GM19239 (cell line): Measurements from ENCODE around the gene TSSK2.

ENCODE experiments used
- DNase-seq: peaks from one replicate; pipeline ENCODE4 v3.0.0; 2011; ENCODE audit warnings: low spot score; ENCODE audit not compliant: insufficient read length
- FAIRE-seq: peaks from 2 replicates; lab custom pipeline; 2011; peaks lifted over from hg19 to GRCh38; lab: Jason Lieb, UNC

The TSSK2 gene

DNA sequence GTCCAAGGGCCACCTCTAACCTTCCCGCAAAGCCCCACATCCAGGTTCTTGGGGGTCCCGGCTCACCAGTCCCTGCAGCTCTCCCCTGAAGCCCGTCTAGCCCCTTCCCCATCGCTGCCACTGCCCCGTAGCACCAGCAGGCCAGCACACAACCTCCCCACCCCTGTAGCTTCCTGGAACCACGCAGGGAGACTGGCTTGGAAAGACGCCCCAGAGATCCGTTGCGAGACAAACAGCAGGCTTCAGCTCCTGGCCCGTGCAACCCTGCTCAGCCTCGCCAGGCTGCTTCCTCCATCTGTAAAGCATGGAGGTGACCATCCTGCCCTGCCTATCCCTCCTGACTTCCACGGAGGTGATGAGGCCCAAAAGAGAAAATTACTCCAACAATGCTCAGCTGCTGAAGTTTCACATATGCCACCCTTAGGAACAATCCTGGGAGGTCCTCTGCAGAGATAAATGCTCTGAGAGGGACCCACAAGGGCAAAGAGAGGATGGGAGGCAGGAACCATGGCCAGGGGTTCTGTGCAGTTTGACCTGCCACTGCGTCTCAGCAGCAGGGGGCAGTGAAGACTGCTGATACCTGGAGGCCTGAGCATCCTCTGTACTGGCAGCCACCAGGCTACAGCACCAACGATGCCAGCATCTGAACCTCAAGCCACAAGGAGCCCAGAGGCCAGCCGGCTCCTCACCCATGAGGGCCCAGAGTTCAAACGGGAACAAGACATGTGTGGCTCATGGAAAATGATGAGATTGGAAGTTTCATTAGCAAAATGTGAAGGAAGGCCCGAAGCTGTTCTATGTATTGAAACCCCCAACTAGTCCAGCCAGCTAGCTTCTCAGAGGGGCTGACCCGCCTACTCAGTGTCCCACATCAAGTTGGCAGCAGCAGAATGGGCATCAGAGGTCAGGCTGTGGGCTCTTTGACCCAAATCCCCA lies 25.0 kb upstream of the TSSK2 start:
- DNase-seq (no peak), FAIRE-seq (no peak)

DNA sequence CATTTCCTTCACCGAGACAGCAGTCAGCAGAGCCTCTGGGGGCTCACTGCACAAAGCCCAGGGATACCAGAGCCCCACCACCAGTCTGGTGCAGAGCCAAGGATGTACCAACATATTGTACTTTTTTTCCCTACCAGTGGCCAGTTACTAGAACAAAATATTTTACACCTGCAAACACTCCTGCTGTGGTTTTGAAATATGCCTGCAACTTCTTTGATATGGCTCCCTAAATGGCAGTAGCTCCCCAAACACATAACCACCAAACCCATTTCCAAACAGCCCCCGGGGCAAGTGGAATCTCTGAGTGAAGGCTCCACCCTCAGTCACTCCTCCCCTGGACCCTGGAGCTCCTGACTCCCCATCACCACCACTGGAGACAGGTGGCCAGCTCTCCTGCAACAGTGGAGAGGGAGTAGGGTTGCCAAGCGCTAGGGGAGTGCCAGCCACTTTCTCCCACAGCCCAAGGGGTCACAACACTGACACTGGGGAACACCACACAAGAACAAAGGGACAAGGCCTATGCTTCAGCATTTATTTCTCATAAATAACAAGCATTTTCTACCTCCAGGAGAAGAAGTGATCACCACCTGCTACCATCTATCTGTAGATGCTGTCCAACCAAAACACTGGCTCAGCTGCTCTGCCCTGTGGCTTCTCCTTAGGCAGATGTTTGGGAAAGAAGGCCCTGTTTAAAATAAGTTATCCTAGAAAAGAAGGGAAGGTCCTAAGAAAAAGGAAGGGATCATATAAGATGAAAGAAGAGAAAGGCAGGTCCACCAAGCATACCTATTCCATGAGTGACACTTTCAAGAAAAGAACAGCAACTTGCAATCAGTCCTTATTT lies 24.0 kb upstream of the TSSK2 start:
- DNase-seq (no peak), FAIRE-seq (no peak)

DNA sequence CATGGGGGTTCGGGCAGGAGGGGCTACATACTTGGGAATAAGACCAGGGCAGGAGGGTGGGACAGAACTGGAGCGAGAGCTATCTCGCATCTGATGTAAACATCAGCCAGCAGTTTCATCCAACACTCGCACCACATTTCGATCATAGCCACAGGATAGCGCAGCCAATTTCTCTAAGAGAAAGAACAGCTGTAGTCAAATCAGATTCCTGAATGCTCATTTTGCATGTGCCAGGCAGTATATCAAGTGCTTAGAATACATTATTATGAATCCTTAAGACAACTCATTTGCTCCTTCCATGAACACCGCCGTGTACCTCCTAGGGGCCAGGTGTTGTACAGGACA lies 23.4 kb upstream of the TSSK2 start:
- FAIRE-seq = no peak

DNA sequence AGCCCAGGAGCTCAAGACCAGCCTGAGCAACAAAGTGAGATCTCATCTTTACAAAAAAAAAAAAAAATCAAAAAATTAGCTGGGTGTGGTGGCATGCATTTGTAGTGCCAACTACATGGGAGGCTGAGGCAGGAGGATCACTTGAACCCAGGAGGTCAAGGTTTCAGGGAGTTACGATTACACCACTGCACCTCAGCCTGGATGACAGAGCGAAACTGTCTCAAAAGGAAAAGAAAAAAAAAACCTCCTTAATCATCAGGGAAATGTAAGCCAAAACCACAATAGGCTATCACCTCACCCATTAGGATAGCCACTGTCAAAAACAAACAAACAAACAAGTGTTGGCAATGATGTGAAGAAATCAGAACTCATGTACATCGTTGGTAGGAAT lies 22.3 kb upstream of the TSSK2 start:
- FAIRE-seq (no peak), DNase-seq (no peak)

More for the DNA sequence above, 23.4 kb upstream of the TSSK2 start:
- DNase-seq = no peak

DNA sequence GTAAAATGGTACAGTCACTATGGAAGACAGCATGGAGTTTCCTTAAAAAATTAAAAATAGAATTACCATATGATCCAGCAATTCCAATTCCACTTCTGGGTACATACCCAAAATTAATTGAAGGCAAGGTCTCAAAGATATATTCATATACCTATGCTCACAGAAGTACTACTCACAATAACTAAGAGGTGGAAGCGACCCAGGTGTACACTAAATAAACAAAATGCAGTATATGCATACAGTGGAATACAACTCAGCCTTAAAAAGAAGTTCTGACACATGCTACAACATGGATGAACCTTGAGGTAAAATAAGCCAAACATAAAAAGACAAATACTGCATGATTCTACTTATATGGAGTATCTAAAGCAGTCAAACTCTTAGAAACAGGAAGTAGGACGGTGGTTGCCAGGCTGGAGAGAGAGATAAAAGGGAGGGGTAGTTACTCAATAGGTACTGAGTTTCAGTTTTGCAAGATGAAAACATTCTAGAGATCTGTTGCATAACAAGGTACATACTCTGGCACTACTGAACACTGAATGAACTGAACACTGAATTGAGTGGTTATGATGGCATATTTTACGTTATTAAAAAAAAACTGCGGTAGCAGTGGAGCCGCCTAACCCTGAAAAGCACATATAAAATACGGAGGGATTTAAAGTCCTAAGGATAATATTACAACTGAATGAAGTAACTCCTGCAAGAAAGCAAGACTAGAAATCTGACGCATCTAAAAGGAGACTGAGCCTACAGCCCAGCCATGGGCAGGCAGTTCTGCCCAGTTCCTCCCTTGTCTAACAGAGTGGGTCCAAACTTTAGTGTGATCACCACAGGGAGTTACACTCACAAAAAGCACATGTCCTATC lies 21.7 kb upstream of the TSSK2 start:
- peak; percentile 52 for DNase-seq
- FAIRE-seq = peak; percentile 73

DNA sequence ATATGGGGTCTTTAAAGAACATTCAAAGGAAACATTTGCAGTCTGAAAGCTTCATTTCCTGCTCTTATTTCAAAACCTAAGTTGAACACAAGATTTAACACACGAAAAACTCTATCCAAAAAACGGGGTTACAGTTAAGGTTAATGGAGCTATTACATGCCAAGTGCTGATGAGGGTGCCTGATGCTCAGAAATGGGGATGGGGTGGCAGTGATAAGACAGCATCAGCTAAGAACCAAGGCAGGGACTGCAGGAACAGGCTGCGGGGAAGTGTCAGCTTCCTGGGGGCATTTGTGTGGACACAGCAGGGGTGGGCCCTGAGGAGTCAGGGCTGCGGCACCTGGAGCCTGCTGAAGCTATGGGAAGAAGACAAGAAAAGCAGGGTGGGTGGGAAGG lies 21.0 kb upstream of the TSSK2 start:
- no peak for DNase-seq

DNA sequence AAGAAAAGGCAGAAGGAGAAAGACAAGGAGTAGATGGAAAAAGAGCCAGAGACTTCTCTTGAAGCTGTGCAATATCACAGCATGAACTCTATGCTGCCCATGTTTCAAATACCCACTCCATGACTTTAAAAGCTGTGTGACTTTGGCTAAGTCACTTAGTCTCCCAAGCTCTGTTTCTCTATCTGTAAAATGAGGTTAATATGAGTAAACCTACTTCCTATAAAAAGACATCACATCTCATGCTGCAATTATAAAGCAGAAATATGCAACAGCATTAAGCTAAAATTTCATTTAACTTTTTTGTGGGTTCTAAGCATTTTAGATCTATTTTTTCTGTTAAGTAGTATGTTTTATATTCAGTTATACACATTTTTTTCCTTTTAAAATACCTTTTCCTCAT lies 20.5 kb upstream of the TSSK2 start:
- DNase-seq (no peak), FAIRE-seq (no peak)

More for the DNA sequence above, 21.0 kb upstream of the TSSK2 start:
- no peak for FAIRE-seq

DNA sequence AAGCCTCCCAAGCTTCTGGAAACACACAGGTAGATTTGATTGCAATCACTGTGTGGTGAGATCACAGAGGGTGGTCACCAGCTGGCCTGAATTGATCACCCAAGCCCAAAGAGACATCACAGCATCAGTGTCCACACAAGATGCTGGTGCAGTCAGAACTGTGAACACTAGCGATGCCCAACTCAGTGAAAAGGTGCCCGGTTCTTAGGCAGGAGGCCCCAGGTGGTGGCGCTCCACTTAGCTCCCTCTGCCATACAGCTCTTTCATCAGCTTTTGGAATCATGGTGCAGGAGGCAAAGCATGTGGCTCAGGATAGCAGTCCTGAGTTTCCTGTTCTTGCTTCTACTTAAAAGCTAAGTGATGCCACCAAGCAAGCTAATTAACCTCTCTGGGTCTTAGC lies 20.0 kb upstream of the TSSK2 start:
- DNase-seq = no peak
- FAIRE-seq = no peak

DNA sequence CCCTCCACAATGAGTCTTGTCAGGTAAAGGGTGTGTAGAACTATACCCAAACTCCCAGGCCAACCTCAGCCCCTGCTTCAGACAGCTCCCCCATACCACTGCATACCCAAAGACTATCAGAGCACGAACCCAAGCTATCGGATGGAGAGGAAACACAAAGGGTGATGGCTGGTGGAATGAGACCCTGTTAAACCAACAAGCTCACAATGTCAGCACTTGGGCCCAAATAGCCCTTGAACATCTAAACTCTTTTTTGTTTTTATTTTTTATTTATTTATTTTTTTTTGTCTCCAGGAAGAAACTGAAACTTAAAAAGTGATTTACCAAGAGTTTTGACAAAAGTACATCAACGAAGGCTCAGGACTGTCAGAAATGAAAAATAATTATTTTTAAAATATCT lies 19.5 kb upstream of the TSSK2 start:
- DNase-seq = no peak
- FAIRE-seq = no peak

DNA sequence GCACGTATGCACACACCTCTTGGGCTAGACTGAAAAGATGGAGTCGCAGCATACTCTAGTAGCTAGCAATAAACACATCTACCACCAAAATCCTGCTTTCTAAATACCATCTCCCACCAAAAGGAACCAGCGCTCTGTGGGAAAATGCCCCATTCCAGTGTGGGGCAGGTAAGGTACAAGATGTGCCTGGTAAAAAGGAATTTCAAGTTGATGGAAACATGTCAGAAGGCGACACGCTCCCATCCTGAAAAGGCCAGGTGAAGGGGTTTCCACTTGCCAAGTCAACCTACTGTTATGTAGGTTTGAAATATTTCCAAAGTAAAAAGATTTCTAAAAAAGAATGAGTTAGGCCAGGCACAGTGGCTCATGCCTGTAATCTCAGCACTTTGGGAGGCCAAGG lies 17.7 kb upstream of the TSSK2 start:
- no peak for FAIRE-seq
- no peak for DNase-seq

DNA sequence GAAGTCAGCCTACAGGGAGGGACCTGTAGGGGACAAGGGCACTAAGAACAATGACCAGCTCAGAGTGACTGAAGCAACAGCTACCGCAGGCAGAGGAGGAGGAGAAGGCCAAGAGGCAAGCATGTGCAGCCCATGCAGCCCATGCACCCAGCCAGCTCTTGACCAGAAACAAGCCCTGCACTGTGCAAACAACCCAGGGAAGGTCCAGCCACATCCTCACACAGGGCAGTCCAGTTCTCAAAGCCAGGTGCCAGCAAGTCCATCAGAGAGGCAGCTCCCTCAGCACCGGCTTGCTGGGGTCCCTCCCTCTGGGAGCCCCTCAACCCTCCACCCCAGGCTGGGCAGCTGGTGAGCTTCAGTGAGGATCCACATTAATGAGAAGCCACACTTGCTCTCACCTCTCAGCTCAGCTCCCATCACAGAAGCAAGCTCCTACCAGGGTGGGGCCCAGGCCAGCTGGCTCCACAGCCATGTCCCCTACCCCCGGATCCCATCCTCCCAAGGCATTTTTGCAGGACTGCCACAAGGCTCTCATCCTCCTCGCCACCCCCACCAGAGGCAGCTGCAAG lies 16.0 kb upstream of the TSSK2 start:
- DNase-seq (no peak), FAIRE-seq (no peak)

DNA sequence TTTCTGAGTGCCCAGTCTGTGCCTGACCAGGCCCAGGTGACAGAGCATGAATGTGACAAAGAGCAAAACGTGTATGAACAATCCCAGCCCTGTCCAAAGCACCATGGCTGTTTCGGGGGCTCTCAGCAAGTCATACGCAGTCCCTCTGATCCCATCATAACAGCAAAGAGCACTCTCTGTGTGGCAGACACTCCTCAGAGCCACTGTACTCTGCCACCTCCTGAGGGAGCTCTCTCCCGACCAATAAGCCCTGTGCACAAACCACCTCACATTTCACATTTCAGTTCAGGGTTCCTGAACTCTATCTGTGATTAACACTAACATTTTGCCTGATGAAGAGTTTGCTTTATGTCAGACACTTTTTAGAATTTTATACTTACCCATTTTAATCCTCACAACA lies 15.5 kb upstream of the TSSK2 start:
- FAIRE-seq (no peak), DNase-seq (no peak)

DNA sequence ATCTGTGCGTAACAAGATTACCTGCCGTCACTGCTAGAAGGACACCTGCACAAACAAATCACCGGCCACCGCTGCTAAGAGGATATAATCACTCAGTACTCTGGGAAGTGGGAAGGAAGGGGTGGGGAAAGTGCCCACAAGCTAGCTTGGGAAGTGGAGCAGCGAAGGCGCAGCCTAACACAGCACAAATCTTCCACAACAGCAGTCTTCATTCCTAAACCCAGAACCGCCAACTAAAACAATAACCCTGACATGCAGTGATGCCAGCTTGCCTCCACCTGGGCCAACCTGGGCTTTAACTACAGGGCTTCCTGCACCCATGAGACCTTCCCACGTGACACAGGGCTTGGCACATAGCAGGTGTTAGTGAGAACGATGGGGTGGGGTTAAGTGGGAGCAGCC lies 14.0 kb upstream of the TSSK2 start:
- no peak for FAIRE-seq

DNA sequence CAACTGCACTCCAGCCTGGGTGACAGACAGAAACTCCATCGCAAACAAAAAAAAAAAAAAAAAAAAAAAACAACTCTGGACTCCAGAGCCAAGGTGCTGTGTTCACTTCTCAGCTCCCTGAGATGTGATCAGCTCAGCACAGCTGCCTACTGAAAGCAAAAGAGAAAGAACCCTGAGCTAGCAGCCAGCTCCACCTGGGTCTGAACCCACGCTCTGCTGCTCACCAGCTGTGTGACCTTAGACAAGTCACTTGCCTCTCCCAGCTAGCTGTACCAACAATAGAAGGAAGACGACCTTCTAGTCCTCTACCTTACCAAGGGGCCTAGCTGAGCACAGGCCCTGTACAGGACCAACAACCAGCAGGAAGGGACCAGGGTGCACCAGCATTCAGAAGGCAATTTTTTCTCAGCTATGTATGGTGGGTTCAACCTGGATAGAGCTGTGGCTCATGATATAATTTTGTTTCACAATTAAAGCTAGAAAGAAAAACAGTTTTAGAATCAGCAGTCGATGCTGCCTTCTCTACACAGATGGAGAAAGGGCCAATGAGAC lies 12.7 kb upstream of the TSSK2 start:
- FAIRE-seq (peak; percentile 89), DNase-seq (peak; percentile 75)

More for the DNA sequence above, 14.0 kb upstream of the TSSK2 start:
- DNase-seq = no peak

DNA sequence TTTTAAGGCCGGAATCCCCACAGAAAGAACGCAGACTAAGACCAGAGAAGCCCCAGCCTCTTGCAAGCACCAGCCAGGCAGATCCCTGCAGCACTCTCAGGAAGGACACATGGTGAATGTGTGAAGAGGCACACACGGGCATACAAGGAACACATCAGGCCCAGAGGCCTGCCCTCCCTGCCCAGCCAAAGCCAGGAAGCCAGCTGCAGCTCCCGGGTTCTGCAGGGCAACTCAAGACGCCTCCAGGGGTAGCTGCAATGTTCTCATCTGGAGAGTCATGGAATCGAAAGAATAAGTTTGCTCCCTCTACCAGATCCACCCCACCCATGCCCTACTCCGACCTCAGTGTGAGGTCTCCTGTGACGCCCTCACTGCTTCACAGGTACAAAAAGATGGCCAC lies 11.2 kb upstream of the TSSK2 start:
- no peak for FAIRE-seq
- DNase-seq = no peak

DNA sequence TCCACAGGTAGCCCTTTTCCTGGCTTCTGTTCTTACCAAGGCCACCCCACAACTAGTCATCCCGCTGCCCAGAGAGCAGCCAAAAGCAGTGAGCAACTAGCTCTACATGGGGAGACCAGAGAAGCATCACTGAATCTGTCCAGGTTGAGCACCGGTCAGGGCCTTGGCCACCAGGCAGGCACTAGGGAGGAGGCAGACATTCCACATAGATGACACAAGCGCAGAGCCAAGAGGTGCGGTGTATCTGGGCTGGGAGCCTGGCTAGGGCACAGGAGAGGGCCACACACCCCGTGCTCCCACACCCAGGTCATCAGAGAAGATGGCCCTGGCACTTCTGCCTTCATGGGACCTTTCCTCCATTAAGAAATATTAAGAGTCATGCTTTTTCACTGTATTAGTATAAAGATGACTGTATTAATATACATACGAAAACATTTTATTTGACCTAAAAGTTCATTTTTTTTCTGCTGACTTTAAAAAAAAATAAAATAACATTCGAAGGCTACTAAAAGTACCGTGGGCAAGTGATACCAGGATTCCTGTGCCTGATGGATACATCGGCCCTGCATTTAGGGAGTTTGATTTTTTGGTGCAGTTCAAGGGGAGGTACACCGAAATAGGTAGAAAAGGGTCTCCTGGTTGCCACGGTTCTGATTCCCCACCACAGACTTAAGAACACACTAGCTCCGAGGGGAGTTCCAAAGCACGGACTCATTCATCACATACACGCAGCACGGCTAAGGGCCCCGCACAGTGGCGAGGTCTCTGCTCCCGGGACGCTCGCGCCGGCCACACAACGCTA lies 10.1 kb upstream of the TSSK2 start:
- FAIRE-seq = no peak
- peak; percentile 43 for DNase-seq

DNA sequence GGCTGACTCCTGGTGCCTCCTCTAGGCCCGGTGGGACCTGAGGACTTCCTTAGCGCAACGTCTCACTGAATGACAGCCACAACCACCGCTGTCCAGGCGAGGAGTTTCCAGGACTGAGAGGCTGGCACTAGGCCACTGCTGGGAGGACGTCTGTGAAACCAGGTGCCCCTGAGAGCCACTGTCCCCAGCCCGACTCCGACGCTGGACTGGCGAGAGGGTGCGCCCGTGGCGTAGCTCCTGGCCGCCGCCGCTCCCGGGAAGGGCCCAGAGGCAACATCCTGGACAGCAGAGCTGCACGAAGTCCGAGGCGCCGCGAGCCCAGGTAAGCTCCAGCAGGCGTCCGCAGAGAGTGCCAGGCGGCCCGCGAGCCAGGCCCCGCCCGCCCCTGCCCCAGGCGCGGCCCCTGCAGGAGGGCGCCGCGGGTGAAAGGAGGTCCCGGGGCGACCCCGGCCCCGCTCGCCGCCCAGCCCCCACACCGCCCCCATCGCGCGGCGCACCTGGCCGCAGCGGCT lies 9.4 kb upstream of the TSSK2 start:
- DNase-seq (peak; percentile 33), FAIRE-seq (no peak)

DNA sequence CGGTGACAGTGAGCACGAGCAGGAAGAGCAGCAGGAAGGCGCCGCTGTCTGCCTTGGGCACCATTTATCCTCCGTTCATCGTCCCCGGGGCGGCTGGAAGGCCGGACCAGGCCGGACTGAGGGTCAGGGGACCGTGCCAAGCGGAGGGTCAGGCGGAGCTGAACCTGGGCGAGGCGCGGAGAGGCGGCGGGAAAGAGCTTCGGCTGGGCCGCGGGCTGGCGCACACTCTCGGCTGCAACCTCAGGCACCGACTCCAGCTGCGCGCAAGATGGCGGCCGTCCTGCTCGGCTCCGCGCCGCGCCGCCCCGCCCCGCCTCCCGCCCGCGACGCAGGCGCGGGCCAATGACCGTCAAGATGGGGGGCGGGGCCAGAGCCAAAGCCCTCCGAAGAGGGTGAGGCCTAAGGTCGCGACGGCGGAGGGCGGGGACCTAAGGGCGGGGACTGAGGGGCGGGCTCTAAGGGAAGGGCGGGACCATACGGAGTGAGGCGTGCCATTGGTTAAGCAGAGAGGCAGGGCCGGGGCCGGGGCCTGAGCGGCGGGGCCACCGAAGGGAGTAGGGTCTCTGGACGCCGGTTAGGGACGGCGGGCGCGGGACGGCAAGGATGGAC lies 8.9 kb upstream of the TSSK2 start, which contains the start of gene DGCR2:
DGCR2 (minus strand) TSS at position 270 of the 609 bp plus-strand sequence; CDS start at position 64, 206 bp downstream.
- peak; percentile 95 for FAIRE-seq
- peak; percentile 98 for DNase-seq
